Right lobe of liver (tissue), 4 donors: ENCODE data around the gene CYP39A1.

Experiments used
- POLR2A ChIP-seq: fragments of 450-650 bp; IDR thresholded peaks from one replicate; pipeline ENCODE4 v1.6.1; 2017; ENCODE audit warnings: antibody characterized with exemption, mild to moderate bottlenecking
- TF ChIP-seq, protein P1 (sequence below), 4 donors: fragments of 200-600 bp in 3 of 4; fragments of 450-650 bp in 1 of 4; IDR thresholded peaks; one replicate each; pipeline versions ENCODE4 v1.5.1 to v1.8.0; 2016 to 2022; ENCODE audit warnings: antibody characterized with exemption in 4 of 4, mild to moderate bottlenecking in 2 of 4
- donor health status: DM: no; HTN: no; CAD: no.
- donor health status: DM: no; HTN: no; CAD: no.
- donor health status: DM: no; HTN: yes; CAD: no.

DNA sequence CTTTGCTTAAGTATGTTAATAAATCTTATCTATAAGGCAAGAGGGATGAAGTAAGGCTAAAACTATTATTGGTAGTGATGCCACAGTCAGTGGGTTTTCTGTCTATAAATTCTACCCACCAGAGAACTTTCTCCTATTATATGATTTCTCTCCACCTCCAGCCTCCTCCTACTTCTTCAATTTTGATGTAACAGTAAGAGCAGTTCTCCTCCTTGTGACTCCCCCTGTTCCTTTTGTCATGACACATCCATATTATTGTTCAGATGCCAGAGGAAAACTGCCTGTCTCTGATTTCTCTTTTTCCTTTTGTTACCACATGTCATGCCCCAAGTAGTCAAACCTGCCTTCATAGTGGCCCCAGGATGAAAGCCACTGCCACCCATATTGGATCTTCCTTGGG, 152.2 kb downstream of the CYP39A1 start:
- TF ChIP-seq, protein P1, sequence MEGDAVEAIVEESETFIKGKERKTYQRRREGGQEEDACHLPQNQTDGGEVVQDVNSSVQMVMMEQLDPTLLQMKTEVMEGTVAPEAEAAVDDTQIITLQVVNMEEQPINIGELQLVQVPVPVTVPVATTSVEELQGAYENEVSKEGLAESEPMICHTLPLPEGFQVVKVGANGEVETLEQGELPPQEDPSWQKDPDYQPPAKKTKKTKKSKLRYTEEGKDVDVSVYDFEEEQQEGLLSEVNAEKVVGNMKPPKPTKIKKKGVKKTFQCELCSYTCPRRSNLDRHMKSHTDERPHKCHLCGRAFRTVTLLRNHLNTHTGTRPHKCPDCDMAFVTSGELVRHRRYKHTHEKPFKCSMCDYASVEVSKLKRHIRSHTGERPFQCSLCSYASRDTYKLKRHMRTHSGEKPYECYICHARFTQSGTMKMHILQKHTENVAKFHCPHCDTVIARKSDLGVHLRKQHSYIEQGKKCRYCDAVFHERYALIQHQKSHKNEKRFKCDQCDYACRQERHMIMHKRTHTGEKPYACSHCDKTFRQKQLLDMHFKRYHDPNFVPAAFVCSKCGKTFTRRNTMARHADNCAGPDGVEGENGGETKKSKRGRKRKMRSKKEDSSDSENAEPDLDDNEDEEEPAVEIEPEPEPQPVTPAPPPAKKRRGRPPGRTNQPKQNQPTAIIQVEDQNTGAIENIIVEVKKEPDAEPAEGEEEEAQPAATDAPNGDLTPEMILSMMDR (IDR thresholded peaks at IDR 0.05) = no peak
- no peak for TF ChIP-seq POLR2A
